Stimulated activated CD8-positive, alpha-beta memory T cell treated with anti-CD3 and anti-CD28 coated beads, Interleukin-4, amount 100 ng/mL, for 4 hours (primary cell): ENCODE results near the gene ZNF337.
"Not testable (repeated sequence)": the region's sequence is repeated elsewhere in the genome, so short reads cannot be mapped to it uniquely, and the experiment has no call there.

Experiments
- DNase-seq, 2 donors: peaks; one replicate each; pipeline ENCODE4 v3.0.0-alpha.2; 2020; ENCODE audit warnings: low read depth in 2 of 2, low spot score in 1 of 2

ZNF337 gene

DNA sequence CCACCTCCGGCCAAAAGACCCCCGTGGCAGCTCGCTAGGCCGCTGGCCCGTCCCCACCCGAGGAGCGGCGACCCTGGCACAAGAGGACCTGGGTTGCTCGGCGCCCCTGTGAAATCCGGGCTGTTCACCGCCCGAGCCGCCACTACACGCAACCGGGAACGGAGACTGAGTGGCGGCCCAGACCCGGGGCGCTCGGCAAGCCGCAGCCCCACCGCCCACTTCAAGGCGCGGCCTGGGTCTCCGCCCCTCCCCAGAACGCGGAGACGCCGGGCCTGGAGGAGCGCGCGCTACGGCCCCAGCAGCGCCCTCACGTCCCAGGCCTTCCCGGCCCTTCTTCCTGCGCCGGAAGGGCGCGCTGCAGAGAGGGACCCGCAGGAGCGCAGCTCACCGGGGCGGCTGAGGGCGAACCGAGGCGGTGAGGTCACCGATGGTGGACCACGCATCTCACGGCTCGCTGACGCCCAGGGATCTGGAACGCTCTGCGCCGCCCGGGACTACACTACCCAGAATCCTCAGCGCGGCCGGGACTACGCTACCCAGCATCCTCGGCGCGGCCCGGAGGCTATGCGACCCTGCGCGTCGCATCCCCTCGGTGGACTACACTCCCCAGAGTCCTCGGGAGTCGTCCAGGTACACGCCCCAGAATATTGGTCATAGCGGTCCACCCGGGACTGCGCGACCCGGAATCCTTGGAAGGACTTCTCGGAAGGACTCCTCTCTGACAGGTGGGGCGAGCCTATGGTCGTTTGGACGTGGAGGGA, at the start of gene ZNF337:
Gene ZNF337, minus strand, starts transcription at position 483 of the 761 bp plus-strand sequence. CDS start 10,436 bp downstream, outside the sequence.
- peak; percentile 89 to 90 for DNase-seq

DNA sequence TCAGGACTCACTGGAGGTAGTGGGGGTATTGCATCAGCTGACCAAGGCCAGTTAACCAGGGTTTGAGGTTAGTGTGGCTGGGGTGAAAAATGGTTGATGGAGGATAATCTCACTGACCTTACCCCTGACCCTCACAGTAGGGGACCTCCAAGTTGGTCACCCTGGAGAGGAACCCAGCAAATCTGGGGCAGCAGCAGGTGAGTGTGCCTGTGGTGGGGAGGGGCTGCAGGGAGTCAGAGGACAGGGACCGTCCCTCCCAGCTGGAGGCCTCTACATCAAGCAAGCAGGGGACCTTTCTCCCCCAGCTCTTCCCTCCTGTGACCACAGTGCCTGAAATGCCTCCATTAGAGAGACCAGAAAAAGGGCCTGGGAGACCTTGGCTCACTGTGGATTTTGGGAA, 49.1 kb upstream of the ZNF337 start:
- no peak for DNase-seq

DNA sequence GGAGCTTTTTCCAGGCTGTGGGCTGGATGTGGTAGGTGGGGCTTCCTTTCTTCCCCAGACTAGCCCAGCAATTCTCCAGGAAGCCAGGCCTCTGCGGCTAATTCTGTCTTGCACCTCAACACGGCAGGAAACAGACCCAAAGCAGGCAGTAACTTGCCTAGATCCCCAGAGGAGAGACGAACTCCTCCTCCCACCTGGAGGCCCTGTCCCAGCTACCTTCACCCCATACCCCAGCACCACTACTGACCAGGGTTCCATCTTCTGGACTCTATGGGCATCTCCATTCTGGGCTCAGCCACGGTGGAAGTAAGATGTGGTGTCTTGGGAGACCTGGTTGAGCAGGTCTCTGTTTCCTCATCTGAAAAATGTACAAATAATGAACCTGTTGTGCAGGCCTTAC, 48.4 kb upstream of the ZNF337 start:
- DNase-seq = no peak

DNA sequence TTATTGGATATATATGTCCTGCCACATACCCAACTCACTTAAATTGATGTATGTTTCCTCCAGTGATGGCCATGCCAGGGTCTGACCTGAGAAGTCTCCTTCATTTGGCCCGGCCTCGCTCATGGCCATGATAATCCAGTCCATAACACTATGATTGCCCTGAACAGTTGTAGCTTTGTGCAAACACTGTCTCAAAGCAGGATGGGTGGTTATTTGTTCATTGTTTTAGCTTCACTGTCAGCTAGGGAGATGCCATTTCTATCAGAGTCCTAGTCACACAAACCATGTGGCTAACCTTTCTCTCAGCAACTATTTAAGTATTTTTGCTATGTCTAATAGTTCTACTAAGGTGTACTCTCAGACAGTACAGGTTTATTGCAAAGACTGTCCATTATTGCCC, 47.6 kb upstream of the ZNF337 start:
- no peak for DNase-seq

DNA sequence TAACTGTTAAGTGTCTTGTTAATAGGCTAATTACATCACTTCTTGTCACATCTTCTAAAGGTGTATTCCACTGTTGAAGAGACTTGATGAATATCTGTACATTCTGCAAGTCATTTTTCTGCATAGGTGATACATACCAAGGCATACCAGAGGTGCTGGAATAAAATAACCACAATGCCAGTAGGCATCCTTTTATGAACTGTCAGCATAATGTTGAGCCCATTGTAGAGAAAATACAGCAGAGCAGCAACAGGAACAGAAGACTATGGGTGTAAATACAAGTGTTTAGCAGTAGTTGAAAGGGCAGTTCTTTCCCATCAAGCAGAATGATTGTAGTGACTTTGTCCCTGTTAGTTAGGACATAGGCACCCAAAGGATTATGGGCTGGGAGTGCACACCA, 44.4 kb upstream of the ZNF337 start:
- no peak for DNase-seq

DNA sequence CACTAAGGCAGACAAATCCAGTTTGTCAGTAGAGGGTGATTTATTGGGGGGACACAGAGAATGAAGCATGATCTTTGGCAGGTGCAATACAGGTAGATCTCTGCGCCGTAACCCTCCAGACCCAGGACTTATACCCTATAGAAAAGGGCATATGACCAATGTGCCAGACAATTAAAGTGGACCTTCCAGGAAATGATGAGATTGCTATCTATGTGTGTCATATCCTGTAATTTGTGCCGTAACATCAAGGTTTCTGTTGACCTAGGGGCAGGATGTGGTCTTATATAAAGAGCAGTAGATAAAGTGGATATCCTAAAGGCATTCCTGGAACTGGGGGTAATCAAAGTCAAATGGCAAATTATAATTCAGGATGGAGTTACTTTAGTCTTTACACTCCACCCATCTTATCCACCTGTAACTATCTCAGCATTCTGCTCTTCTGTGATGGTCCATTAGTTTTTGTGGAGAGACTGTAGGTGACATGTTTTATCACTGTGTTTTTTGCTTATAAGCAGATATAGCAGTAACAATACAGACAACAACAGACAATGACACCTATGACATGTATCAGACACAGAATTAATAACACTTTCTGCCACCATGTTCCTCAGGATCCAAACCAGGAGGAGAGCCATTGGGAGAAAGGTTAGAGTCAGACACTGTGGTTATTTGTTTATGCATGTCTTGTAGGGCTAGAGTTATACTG, 43.1 kb upstream of the ZNF337 start:
- DNase-seq = no peak

DNA sequence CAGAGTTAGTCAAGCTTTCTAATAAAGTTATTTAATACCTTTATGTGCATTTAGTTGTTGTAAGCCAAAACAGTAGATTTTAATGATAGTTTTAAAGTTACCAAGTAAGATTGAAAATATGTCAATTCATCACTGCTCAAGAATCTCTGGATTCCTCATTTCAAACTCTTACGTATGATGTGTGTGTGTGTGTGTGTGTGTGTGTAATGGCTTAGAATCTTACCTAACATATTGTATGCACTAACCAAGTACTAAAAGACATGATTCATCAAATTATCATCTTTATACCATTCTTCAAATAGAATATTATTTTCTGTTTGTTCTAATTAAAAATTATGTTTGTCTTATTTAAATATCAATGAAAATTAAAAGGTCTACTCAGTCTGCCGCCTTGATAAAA, 41.5 kb upstream of the ZNF337 start:
- DNase-seq = no peak

DNA sequence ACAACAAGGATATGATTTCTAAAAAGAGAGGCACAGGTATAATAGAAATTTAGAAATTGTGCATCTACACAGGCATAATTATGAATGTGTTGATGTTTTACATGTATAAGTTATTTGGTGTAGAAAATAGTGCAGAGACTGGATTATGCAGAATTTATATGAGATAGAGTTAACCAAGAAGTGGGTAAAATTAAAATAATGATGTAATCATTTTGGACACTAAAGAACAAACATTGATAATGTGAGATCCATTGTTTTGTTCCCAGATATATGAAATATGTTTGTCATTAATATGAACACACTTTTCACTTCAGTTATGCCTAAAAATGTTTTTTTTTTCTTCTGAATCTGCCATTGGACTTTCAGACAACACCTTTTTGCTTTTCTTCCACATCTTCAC, 37.2 kb upstream of the ZNF337 start:
- DNase-seq = no peak

DNA sequence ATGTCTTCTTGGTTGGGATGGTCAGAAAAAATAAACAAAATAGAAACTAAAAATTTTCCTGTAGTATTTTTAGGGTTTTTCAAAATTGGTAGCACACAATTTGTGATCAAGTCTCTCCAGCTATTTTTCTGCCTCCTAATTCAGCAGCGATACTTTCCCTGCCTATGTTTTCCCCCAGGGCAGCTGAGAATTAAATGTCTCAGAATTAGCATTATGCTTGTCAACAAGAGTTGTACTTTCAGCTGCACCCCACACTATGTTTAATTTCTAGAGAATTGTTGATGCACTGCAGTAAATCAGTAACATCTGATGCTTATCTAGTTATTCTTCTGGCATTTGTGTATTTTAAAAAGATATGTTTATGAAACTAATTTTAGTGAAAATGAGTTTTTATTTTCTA, 34.2 kb upstream of the ZNF337 start:
- no peak for DNase-seq

DNA sequence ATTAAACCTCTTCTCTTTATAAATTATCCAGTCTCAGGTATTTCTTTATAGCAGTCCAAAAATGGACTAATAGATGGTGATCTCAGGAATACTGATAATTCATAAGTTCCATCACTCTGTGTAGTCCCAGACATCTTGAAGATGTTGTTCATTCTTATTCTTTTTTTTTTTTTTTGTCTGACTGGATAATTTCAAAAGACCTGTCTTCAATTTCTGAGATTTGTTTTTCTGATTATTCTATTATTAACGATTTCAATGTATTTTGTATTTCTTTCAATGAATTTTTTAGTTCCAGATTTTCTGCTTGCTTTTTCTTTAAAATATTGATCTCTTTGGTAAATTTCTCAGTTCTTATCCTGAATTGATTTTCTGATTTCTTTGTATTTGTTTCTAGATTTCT, 29.7 kb upstream of the ZNF337 start:
- DNase-seq = no peak

DNA sequence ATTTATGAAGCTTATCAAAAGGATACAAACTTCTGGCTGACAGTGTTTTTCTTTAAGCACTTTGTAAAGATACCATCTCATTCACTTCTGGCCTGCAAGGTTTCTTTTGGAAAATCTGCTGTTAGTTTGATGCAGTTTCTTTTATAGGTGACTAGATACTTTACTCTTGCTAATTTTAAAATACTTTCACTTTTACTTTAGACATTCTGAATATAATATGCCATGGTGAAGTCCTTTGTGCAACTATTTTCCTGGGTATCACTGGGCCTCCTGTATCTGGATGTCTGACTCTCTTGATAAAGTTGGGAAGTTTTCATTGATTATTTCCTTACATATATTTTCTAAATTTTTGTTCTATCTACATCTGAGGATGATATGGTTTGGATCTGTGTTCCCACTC, 29.0 kb upstream of the ZNF337 start:
- no peak for DNase-seq

DNA sequence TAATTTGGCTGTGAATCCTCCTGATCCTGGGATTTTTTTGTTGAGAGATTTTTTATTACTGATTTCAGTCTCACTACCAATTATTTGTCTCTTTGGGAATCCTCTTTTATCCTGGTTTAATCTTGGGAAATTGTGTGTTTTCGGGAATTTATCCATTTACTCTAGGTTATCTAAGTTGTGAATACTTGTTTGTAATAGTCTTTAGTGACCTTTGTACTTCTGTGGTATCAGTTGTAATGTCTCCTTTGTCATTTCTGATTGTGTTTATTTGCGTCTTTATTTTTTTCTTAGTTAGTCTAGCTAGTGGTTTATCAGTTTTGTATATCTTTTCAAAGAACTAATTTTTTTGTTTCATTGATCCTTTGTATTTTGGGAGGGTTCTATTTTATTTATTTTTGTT, 27.3 kb upstream of the ZNF337 start:
- DNase-seq = no peak

DNA sequence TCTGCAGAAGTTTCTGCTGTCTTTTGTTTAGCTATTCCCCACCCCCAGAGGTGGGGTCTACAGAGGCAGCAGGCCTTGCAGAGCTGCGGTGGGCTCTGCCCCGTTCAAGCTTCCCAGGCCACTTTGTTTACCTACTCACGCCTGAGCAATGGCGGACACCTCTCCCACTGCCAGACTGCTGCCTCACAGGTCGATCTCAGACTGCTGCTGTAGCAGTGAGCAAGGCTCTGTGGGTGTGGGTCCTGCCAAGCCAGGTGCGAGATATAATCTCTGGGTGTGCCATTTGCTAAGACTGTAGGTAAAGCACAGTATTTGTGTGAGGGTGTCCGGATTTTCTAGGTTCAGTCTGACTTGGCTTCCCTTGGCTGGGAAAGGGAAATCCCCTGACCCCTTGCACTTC, 23.6 kb upstream of the ZNF337 start:
- no peak for DNase-seq

DNA sequence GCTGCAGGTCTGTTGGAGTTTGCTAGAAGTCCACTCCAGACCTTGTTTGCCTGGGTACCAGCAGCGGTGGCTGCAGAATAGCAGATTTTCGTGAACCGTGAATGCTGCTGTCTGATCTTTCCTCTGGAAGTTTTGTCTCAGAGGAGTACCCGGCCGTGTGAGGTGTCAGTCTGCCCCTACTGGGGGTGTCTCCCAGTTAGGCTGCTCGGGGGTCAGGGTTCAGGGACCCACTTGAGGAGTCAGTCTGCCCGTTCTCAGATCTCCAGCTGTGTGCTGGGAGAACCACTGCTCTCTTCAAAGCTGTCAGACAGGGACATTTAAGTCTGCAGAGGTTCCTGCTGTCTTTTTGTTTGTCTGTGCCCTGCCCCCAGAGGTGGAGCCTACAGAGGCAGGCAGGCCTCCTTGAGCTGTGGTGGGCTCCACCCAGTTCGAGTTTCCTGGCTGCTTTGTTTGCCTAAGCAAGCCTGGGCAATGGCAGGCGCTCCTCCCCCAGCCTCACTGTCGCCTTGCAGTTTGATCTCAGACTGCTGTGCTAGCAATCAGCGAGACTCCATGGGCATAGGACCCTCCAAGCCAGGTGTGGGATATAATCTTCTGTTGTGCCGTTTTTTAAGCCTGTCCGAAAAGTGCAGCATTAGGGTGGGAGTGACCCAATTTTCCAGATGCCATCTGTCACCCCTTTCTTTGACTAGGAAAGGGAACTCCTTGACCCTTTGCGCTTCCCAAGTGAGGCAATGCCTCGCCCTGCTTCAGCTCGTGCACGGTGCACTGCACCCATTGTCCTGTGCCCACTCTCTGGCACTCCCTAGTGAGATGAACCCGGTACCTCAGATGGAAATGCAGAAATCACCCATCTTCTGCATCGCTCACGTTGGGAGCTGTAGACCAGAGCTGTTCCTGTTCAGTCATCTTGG, 22.5 kb upstream of the ZNF337 start:
- DNase-seq = not testable (repeated sequence)

DNA sequence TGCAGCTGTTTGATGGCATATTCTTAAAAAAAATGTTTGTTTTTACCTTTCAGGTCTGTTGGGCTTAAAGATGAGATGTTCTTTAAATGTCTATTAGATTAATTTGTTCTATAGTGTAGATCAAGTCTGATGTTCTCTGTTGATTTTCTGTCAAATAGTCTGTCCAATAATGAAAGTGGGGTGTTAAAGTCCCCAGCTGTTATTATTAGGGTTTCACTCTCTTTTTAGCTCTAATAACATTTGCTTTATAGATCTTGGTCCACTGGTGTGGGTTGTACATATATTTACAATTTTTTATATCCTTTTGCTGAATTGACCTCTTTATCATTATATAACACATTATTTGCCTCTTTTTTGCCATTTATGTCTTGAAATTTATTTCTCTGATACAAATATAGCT, 11.0 kb upstream of the ZNF337 start:
- no peak for DNase-seq

DNA sequence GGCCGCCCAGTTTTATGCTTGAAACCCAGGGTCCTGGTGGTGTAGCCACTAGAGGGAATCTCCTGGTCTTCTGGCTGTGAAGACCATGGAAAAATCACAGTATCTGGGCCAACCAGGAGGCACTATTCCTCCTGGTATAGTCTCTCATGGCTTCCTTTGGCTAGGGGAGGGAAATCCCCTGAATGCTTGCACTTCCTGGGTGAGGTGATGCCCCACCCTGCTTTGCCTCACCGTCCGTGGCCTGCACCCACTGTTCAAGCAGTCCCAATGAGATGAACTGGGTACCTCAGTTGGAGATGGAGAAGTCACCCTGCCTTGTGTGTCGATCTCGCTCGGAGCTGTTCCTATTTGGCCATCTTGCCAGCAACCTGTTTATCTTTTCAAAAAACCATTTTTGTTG, 10.1 kb upstream of the ZNF337 start:
- DNase-seq = no peak

DNA sequence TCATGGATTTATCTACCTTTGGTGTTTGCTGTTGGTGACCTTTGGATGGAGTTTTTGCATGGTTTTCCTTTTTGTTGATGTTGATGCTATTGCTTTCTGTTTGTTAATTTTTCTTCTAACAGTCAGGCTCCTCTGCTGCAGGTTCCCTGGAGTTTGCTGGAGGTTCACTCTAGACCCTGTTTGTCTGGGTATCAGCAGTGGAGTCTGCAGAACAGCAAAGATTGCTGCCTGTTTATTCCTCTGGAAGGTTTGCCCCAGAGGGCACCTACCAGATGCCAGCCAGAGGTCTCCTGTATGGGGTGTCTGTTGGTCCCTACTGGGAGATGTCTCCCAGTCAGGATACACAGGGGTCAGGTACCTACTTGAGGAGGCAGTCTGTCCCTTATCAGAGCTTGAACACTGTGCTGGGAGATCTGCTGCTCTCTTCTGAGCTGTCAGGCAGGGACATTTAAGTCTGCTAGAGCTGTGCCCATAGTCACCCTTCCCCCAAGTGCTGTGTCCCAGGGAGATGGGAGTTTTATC, 9.2 kb upstream of the ZNF337 start:
- DNase-seq = no peak

DNA sequence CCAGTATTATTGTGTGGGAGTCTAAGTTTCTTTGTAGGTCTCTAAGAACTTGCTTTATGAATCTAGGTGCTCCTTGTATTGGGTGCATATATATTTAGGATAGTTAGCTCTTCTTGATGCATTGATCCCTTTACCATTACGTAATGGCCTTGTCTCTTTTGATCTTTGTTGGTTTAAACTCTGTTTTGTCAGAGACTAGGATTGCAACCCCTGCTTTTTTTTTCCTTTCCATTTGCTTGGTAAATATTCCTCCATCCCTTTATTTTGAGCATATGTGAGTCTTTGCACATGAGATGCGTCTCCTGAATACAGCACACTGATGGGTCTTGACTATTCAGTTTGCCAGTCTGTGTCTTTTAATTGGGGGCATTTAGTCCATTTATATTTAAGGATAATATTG, 7.7 kb upstream of the ZNF337 start:
- not testable (repeated sequence) for DNase-seq

DNA sequence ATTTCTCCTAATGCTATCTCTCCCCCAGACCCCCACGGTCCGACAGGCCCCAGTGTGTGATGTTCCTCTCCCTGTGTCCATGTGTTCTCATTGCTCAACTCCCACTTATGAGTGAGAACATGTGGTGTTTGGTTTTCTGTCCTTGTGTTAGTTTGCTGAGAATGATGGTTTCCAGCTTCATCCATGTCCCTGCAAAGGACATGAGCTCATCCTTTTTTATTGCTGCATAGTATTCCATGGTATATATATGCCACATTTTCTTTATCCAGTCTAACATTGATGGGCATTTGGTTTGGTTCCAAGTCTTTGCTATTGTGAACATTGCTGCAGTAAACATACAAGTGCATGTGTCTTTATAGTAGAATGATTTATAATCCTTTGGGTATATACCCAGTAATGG, 4.2 kb upstream of the ZNF337 start:
- not testable (repeated sequence) for DNase-seq

DNA sequence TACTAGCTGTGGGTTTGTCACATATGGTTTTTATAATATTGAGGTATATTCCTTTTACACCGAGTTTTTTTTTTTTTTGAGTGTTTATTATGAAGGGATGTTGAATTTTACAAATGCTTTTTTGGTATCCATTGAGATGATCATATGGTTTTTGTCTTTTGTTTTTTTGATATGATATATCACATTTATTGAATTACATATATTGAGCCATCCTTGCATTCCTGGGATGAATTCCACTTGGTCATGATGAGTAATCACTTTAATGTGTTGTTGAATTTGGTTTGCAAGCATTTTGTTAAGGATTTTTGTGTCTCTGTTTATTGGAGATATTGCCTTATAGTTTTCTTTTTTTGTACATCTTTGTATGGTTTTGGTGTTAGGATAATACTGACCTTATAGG, 3.3 kb upstream of the ZNF337 start:
- DNase-seq = no peak

DNA sequence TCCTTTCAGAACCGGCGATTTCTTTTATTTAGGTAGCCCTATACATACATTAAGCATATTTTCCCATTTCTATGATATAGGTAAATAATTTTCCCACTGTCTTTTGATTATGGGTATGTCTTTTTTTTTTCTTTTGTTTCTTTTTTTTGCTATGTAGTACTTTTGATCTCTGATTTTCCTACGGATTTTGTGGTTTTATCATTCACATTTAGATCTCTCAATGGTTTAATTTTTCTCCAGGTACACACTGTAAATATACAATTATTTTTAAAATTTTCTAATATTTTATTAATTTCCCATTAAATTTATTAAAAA, 436 bp upstream of the ZNF337 start:
- no peak for DNase-seq
